ENCODE results near the gene ATP8A1.
"Not testable (repeated sequence)": the region's sequence is repeated elsewhere in the genome, so short reads cannot be mapped to it uniquely, and the experiment has no call there.

The ATP8A1 gene

GRCh38 chr4:42513748-42514492 is 143.0 kb downstream of the ATP8A1 start:
- no peak for DNase-seq (ENCODE audit: low read depth in 3 of 3, low spot score in 1 of 3)

GRCh38 chr4:42512226-42512625 is 144.7 kb downstream of the ATP8A1 start:
- DNase-seq (ENCODE audit: low read depth in 3 of 3, low spot score in 1 of 3): no peak

GRCh38 chr4:42510225-42510624 is 146.7 kb downstream of the ATP8A1 start:
- DNase-seq (ENCODE audit: low read depth in 3 of 3, low spot score in 1 of 3): no peak

DNA sequence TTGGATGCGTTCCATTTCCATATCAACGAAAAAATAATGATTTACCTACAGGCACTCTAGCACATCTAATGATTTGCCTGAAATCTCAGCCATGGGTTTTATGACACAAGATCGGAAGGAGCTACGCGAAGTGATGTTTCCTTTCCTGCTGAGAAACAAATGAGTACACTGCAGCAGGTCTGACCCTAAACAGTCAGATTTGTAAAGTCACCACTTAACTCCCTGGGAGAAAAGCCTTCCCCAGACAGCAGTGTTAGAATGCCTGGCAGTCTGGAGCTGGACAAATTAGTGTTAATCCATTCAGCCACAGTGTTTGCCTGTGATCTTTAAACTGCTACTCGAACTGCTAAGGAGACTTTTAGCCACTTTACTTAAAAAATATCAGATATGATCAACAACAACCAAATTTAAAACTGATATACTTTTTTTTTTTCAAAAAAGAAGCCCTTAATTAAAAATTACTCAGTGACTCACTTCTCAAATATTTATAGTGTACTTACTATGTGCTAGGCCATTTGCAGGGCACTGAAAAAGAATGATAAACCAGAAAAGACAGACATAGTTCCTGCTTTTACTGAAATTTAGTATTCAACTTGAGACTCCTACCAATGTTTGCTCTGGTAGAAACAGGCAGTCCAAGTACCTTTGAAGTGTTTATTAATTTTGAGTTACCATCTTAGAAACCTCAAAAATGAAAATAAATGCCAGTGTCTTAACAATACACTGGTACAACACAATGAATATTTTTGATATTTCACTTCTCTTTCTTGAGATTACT is 155.1 kb downstream of the ATP8A1 start:
- DNase-seq (ENCODE audit: low read depth in 3 of 3, low spot score in 1 of 3): no peak

DNA sequence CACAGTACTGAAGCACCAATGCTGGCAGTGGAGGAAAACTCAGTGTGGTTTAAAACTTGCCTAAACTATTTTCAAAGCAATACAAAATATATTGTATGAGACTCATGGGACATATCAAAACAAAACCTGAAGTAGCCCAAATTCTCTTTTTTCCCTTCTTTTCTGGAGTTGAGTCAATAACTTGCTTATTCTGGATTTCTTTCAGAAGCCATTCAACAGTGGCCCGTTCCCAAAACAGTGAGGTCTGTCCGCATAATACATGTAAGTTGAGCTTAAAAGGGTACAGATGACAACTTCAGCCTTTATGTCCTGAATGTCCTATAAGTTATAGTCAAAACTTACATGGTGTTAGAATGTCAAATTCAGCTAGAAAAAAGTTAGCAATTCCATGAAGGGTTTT is 158.9 kb downstream of the ATP8A1 start:
- no peak for DNase-seq (ENCODE audit: low read depth in 3 of 3, low spot score in 1 of 3)

DNA sequence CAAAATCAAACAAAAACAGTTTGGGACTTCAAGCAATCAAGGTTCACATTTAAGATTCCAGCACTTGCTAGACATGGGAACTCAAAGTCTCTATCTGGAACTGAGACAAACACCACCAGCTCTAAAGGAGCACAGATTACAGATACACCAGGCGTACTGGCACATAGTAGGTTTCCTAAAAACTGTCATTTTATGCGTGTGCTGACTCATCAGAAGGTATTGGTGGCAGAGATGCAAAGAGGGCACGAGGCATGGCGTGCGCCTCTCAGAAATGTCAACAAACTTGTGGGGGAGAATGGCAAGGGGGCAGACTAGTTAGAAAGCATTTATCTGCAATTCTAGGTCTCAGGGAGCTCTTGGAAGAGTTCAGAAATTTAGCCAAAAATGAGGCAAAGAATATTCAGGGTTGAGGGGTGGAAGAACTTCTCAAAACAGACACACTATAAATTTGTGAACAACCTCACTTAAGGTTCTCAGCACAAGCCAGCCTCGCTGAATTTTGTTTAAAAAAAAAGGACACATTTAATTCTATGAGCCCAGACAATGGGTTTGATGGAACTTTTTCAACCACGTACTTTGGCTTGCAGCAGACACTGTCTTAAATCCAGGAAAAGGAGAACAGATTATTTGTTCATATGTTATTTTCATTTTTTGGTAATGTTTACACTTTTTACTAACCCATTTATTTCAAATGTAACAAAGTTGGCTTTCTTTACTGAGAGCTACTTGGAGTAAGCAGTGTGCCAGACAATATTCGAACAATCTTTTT is 159.6 kb downstream of the ATP8A1 start:
- no peak for DNase-seq (ENCODE audit: low read depth in 3 of 3, low spot score in 1 of 3)

- no peak for DNase-seq (ENCODE audit: low read depth in 3 of 3, low spot score in 1 of 3)
Measured at GRCh38 chr4:42492962-42493361, 163.9 kb downstream of the ATP8A1 start.

- no peak for DNase-seq (ENCODE audit: low read depth in 3 of 3, low spot score in 1 of 3)
Measured at GRCh38 chr4:42490015-42490414, 166.9 kb downstream of the ATP8A1 start.

DNA sequence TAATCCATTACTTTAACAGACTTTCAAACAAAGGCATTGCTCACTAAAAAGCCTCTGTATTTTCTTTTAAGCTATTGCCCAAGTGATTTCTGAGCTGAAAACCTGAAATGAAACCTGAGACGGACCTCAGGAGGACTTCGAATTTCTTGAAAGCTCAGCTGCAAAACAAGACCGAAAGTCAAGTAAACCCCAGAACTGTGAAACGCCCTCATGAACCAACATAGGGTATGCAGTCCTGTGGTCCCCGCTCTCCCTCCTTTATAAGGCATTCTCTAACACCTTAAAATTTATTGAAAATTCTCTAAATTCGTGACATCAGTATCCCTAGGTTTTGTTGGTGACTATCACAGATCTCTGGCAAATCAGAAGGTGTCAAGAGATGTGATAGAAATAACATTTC is 167.8 kb downstream of the ATP8A1 start:
- no peak for DNase-seq (ENCODE audit: low read depth in 3 of 3, low spot score in 1 of 3)

- DNase-seq (ENCODE audit: low read depth in 3 of 3, low spot score in 1 of 3): no peak
Measured at GRCh38 chr4:42488554-42488953, 168.4 kb downstream of the ATP8A1 start.

- no peak for DNase-seq (ENCODE audit: low read depth in 3 of 3, low spot score in 1 of 3)
Measured at GRCh38 chr4:42488114-42488513, 168.8 kb downstream of the ATP8A1 start.

DNA sequence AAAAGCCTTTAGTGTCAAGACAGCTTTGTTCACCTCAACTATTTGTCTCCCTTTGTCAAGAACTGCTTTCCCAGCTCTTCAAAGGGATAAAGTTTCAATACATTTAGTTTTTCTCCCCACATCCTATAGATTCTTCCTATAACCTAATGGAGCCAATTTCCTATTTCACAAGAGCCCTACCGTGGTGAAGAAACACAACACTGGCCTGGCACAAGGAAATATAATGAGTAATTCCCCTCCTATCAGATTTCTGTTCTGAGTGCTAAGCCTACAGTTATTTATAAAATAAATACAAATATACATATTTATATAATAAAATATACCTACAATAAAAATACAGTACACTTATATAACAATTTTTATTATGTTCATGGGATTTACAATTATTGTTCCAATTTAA is 169.7 kb downstream of the ATP8A1 start:
- DNase-seq (ENCODE audit: low read depth in 3 of 3, low spot score in 1 of 3): no peak

DNA sequence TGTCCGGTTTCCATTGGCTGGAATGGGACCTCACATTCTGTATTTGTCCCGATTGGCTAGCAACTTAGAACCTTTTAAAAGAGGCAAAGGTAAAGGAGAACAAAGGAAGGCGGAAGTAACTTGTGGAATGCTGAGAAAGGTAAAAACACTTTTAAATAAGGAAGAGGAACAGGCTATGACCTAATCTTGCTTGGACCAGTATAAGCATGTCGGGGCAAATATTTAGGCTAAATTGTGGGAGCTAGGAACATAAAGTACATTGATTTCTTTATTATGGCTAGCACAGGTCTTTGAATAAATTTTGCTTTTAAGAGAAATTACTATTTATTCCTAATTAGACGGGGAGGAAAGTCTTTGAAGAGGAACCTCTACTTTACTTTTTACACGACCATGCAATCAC is 170.7 kb downstream of the ATP8A1 start:
- DNase-seq (ENCODE audit: low read depth in 3 of 3, low spot score in 1 of 3): not testable (repeated sequence)

- no peak for DNase-seq (ENCODE audit: low read depth in 3 of 3, low spot score in 1 of 3)
Measured at GRCh38 chr4:42484630-42485029, 172.3 kb downstream of the ATP8A1 start.

GRCh38 chr4:42483426-42484379 is 173.2 kb downstream of the ATP8A1 start:
- no peak for DNase-seq (ENCODE audit: low read depth in 3 of 3, low spot score in 1 of 3)

GRCh38 chr4:42482516-42483327 is 174.2 kb downstream of the ATP8A1 start:
- no peak for DNase-seq (ENCODE audit: low read depth in 3 of 3, low spot score in 1 of 3)

DNA sequence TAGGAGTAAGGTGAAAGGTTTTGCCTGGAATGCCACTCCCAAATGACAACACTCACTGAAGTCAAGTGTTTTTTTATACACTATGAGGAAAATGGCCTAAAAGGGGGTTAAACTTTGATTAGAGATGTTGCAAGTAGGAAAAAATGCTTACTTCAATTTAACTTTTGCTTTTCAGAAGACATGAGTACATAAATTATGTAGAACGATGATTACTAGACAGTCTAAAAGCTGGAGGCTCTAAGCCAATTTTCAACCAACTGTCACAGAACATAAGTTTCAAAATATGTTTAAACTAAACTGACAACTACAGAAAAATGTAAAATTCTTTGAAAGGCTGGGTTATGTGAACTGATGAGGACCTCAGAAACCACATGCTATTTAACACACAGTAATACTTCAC is 176.2 kb downstream of the ATP8A1 start:
- DNase-seq (ENCODE audit: low read depth in 3 of 3, low spot score in 1 of 3): no peak

- no peak for DNase-seq (ENCODE audit: low read depth in 3 of 3, low spot score in 1 of 3)
Measured at GRCh38 chr4:42480281-42480680, 176.6 kb downstream of the ATP8A1 start.

GRCh38 chr4:42478946-42479345 is 178.0 kb downstream of the ATP8A1 start:
- no peak for DNase-seq (ENCODE audit: low read depth in 3 of 3, low spot score in 1 of 3)

DNA sequence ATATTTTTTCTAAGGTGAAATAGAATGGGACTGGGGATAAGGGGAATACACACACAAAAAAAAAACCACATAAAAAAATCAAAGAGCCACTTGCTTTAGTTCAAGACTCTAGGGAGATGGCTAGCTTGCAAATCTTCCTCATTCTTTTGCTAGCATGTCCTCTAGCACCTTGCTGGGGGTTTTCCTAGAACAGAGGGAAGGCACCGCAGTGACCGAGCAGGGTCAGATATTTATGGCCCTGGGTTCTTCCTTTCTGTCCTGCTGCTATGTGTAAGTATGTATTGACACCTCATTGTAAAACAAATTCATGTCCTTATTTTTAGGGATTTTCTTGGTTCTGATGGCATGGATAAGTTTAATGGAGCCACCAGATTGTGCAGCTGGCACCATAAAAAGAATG is 178.4 kb downstream of the ATP8A1 start:
- no peak for DNase-seq (ENCODE audit: low read depth in 3 of 3, low spot score in 1 of 3)

Measured in stimulated activated CD4-positive, alpha-beta T cell treated with anti-CD3 and anti-CD28 coated beads, TNF-alpha, amount 100 ng/mL, for 1 hour (primary cell).